Ureter (tissue), 1 donor: ENCODE data around the gene SP140. TPM values are rescaled to one million over a fixed set of nuclear protein-coding genes. Genes with fewer than 3 reads are reported as not detected.
"Not testable (repeated sequence)": the region's sequence is repeated elsewhere in the genome, so short reads cannot be mapped to it uniquely, and the experiment has no call there.

Source experiments
- DNase-seq: peaks from one replicate; pipeline ENCODE4 v3.0.0-alpha.2; 2020; ENCODE audit warnings: low spot score
- total RNA-seq: library from RNA; stranded (reverse); gene quantifications from one replicate; pipeline ENCODE4 v1.2.4, GENCODE V29; 2023
- donor health status: DM: yes; HTN: yes; CAD: no.

Gene SP140
- total RNA-seq, 1 donor from 2014 or later: 2.7 TPM

- no peak for DNase-seq
These were observed 100.0 kb downstream of the SP140 start for GRCh38 chr2:230325316-230326243.

GRCh38 chr2:230326453-230327417, 101.2 kb downstream of the SP140 start, which contains the start of gene SP140L:
Gene SP140L (plus strand): TSS chr2:230327193. CDS start chr2:230327270, 77 bp downstream.
- DNase-seq: peak; percentile 82

- no peak for DNase-seq
These were observed 102.0 kb downstream of the SP140 start for GRCh38 chr2:230327418-230328154.

GRCh38 chr2:230328155-230328458, 102.6 kb downstream of the SP140 start:
- DNase-seq: no peak

- DNase-seq: no peak
These were observed 104.5 kb downstream of the SP140 start for GRCh38 chr2:230329946-230330605.

GRCh38 chr2:230330725-230331124, 105.2 kb downstream of the SP140 start:
- DNase-seq: no peak

- DNase-seq: no peak
These were observed 109.9 kb downstream of the SP140 start for GRCh38 chr2:230335461-230335863.

- DNase-seq: no peak
These were observed 110.4 kb downstream of the SP140 start for GRCh38 chr2:230335864-230336506.

GRCh38 chr2:230341936-230342528, 116.5 kb downstream of the SP140 start:
- not testable (repeated sequence) for DNase-seq

- not testable (repeated sequence) for DNase-seq
These were observed 117.6 kb downstream of the SP140 start for GRCh38 chr2:230343041-230343624.

GRCh38 chr2:230343747-230344146, 118.2 kb downstream of the SP140 start:
- no peak for DNase-seq

GRCh38 chr2:230346465-230346864, 120.9 kb downstream of the SP140 start:
- DNase-seq: no peak

GRCh38 chr2:230346921-230347533, 121.5 kb downstream of the SP140 start:
- DNase-seq: no peak

GRCh38 chr2:230347659-230348305, 122.2 kb downstream of the SP140 start:
- DNase-seq: no peak

- DNase-seq: no peak
These were observed 123.3 kb downstream of the SP140 start for GRCh38 chr2:230348787-230349186.

GRCh38 chr2:230356084-230356483, 130.5 kb downstream of the SP140 start:
- no peak for DNase-seq

GRCh38 chr2:230358305-230358704, 132.8 kb downstream of the SP140 start:
- DNase-seq: no peak

- DNase-seq: no peak
These were observed 134.5 kb downstream of the SP140 start for GRCh38 chr2:230360028-230360427.
